ENCODE results near the gene CT45A8.
"Not testable (repeated sequence)": the region's sequence is repeated elsewhere in the genome, so short reads cannot be mapped to it uniquely, and the experiment has no call there.

The CT45A8 gene

GRCh38 chrX:135854438-135854837 is at the start of gene CT45A8:
CT45A8 (minus strand) TSS chrX:135854538; CDS start chrX:135850783, 3,755 bp downstream.
- not testable (repeated sequence) for H3K27ac ChIP-seq; DNase-seq (ENCODE audit: low read depth, low spot score)

GRCh38 chrX:135893294-135893817 is 39.0 kb upstream of the CT45A8 start, which contains the start of the genes CT45A10 and SAGE1:
CT45A10 (minus strand) TSS chrX:135893444; CDS start chrX:135885344, 8,100 bp downstream.
SAGE1 (plus strand) TSS chrX:135893716; CDS start chrX:135896243, 2,527 bp downstream.
- H3K27ac ChIP-seq: no peak within 1 kb of the TSS
- no peak for DNase-seq (ENCODE audit: low read depth, low spot score)

- DNase-seq (ENCODE audit: low read depth, low spot score): no peak
- H3K27ac ChIP-seq: no peak overlapping the region
These were observed 38.4 kb upstream of the CT45A8 start for GRCh38 chrX:135892781-135893180.

- no peak for DNase-seq (ENCODE audit: low read depth, low spot score)
- no peak overlapping the region for H3K27ac ChIP-seq
These were observed 35.8 kb upstream of the CT45A8 start for GRCh38 chrX:135890087-135890585.

- not testable (repeated sequence) for DNase-seq (ENCODE audit: low read depth, low spot score); H3K27ac ChIP-seq
These were observed 34.6 kb upstream of the CT45A8 start for GRCh38 chrX:135888976-135889375.

- not testable (repeated sequence) for H3K27ac ChIP-seq; DNase-seq (ENCODE audit: low read depth, low spot score)
These were observed 33.9 kb upstream of the CT45A8 start for GRCh38 chrX:135888230-135888629.

- H3K27ac ChIP-seq; DNase-seq (ENCODE audit: low read depth, low spot score): not testable (repeated sequence)
These were observed 28.4 kb upstream of the CT45A8 start for GRCh38 chrX:135882741-135883140.

- H3K27ac ChIP-seq; DNase-seq (ENCODE audit: low read depth, low spot score): not testable (repeated sequence)
These were observed 17.4 kb upstream of the CT45A8 start, which contains the start of gene CT45A9 for GRCh38 chrX:135871712-135872111. CT45A9 (minus strand) TSS chrX:135871812; CDS start chrX:135868061, 3,751 bp downstream.

GRCh38 chrX:135837180-135837579 is 17.2 kb downstream of the CT45A8 start, which contains the start of gene CT45A7:
CT45A7 (minus strand) TSS chrX:135837280; CDS start chrX:135833533, 3,747 bp downstream.
- not testable (repeated sequence) for DNase-seq (ENCODE audit: low read depth, low spot score); H3K27ac ChIP-seq

GRCh38 chrX:135819912-135820311 is 34.4 kb downstream of the CT45A8 start, which contains the start of gene CT45A2:
CT45A2 (minus strand) TSS chrX:135820012; CDS start chrX:135816265, 3,747 bp downstream.
- not testable (repeated sequence) for DNase-seq (ENCODE audit: low read depth, low spot score); H3K27ac ChIP-seq

- H3K27ac ChIP-seq; DNase-seq (ENCODE audit: low read depth, low spot score): not testable (repeated sequence)
These were observed 51.7 kb downstream of the CT45A8 start, which contains the start of gene CT45A6 for GRCh38 chrX:135802687-135803086. CT45A6 (minus strand) TSS chrX:135802787; CDS start chrX:135798993, 3,794 bp downstream.

All from epithelial cell of prostate (primary cell).